PFSK-1 (cell line): ENCODE data around the gene BCL2L13.

Experiments
- FOXP2 ChIP-seq: optimal IDR thresholded peaks from 2 replicates; pipeline ENCODE3; 2011; ENCODE audit warnings: borderline replicate concordance, control low read depth, inconsistent platforms; ENCODE audit not compliant: insufficient read depth; ENCODE audit errors: extremely low read length, extremely low read depth
- POLR2AphosphoS5 ChIP-seq: IDR thresholded peaks from 2 replicates; pipeline ENCODE4 v1.6.1; 2012; ENCODE audit warnings: low read depth, mild to moderate bottlenecking, control low read depth, low read length, moderate library complexity
- SIN3A ChIP-seq: IDR thresholded peaks from 2 replicates; pipeline ENCODE4 v1.6.1; 2012; ENCODE audit warnings: mild to moderate bottlenecking, low read length, moderate library complexity, borderline replicate concordance; ENCODE audit not compliant: insufficient read depth
- TAF1 ChIP-seq: IDR thresholded peaks from 2 replicates; pipeline ENCODE4 v1.6.1; 2012; ENCODE audit warnings: low read length, control low read depth, borderline replicate concordance; ENCODE audit not compliant: insufficient read depth
- TF ChIP-seq, protein P1 (sequence below), 2 experiments: IDR thresholded peaks; 2 replicates each; pipeline versions ENCODE4 v1.6.1 to v1.8.0; 2011 to 2012; ENCODE audit warnings: low read depth in 2 of 2, low read length in 2 of 2, control low read depth in 1 of 2, inconsistent platforms in 1 of 2, mild to moderate bottlenecking in 1 of 2, moderate library complexity in 1 of 2; ENCODE audit not compliant: insufficient read depth in 1 of 2

DNA sequence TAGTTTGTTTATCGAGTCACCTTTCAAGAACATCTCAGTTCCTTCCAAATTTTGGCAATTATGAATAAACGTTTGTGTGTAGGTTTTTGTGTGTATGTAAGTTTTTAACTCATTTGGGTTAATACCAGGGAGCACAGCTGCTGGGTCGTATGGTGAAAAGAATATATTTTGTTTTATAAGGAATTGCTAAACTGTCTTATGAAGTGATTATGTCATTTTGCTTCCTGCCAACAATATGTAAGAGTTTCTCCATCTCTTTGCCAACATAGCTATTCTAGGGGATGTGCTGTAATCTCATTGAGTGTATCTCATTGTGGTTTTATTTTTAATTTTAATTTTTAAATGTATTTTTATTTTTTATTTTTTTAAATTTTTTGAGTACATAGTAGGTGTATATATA lies 27.3 kb downstream of the BCL2L13 start:
- TF ChIP-seq POLR2AphosphoS5 (no peak), FOXP2 (no peak), TAF1 (no peak), SIN3A (no peak)
- TF ChIP-seq, protein P1, sequence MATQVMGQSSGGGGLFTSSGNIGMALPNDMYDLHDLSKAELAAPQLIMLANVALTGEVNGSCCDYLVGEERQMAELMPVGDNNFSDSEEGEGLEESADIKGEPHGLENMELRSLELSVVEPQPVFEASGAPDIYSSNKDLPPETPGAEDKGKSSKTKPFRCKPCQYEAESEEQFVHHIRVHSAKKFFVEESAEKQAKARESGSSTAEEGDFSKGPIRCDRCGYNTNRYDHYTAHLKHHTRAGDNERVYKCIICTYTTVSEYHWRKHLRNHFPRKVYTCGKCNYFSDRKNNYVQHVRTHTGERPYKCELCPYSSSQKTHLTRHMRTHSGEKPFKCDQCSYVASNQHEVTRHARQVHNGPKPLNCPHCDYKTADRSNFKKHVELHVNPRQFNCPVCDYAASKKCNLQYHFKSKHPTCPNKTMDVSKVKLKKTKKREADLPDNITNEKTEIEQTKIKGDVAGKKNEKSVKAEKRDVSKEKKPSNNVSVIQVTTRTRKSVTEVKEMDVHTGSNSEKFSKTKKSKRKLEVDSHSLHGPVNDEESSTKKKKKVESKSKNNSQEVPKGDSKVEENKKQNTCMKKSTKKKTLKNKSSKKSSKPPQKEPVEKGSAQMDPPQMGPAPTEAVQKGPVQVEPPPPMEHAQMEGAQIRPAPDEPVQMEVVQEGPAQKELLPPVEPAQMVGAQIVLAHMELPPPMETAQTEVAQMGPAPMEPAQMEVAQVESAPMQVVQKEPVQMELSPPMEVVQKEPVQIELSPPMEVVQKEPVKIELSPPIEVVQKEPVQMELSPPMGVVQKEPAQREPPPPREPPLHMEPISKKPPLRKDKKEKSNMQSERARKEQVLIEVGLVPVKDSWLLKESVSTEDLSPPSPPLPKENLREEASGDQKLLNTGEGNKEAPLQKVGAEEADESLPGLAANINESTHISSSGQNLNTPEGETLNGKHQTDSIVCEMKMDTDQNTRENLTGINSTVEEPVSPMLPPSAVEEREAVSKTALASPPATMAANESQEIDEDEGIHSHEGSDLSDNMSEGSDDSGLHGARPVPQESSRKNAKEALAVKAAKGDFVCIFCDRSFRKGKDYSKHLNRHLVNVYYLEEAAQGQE (IDR thresholded peaks at IDR 0.05; ENCODE audit: insufficient read depth in 1 of 2, low read depth in 2 of 2, low read length in 2 of 2), result no peak
